Umbilical cord (tissue), 2 donors: ENCODE results near the gene MEX3B. TPM values are rescaled to one million over a fixed set of nuclear protein-coding genes. Genes with fewer than 3 reads are reported as not detected.
"Not testable (repeated sequence)": the region's sequence is repeated elsewhere in the genome, so short reads cannot be mapped to it uniquely, and the experiment has no call there.

Source experiments
- DNase-seq: peaks from one replicate; pipeline ENCODE4 v3.0.0-alpha.2; 2015; ENCODE audit warnings: low spot score
- total RNA-seq: library from RNA; depleted of rRNA; stranded (reverse); fragments of >200 nt; gene quantifications from one replicate; pipeline ENCODE4 v1.2.3, GENCODE V29; 2014; ENCODE audit warnings: low replicate concordance; ENCODE audit not compliant: insufficient read depth

The MEX3B gene
- total RNA-seq, 1 donor from 2014 or later: 16.4 TPM

DNA sequence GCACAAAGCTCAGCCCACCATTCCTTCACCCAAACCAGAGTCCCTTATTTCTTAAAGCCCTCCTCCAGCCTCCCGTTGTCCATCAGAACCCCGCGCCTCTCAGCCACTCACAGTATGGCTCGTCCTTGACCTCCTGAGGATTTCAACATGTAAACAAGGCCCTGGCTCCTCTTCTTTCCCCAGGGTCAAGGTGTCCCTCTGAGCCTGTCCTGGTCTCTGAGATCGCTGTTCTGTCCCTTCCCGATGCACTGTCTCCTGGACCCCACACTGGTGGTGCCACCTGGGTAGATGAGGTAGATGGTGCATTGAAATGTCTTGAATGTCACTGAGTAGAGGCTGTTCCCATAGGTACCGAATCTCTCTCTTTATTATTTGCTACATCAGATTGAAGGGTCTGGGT is 32.9 kb downstream of the MEX3B start:
- DNase-seq: no peak

DNA sequence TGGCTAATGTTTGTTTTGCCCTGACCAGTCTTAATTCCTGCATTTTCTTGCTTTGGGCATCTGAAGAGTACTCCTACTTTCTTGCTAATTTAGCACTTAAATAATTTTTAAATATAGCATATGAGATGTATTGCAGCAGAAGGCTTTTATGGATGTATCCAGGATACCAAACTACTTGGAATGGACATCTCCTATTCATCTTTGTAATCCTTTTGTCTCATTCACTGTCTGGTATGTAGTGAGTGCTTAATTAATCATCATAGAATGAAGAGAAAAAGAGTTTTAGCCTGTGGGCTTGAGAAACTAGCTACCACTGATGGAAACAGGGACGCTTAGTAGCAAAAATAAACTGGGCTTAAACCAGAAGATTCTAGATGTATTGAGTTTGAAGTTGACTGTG is 40.6 kb downstream of the MEX3B start:
- DNase-seq: no peak

DNA sequence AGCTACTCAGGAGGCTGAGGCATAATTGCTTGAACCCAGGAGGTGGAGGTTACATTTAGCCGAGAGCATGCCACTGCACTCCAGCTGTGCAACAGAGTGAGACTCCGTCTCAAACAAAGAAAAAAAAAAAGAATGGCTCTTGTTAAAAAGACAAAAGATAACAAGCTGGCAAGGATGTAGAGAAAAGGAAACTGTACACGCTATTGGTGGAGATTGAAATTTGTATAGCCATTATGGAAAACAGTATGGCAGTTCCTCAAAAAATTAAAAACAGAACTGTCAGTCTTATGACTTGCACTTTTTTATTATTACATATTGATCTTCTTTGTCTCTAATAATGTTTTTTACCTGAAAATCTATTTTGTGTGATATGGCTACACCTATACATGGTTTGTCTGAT is 41.9 kb downstream of the MEX3B start:
- DNase-seq: no peak

DNA sequence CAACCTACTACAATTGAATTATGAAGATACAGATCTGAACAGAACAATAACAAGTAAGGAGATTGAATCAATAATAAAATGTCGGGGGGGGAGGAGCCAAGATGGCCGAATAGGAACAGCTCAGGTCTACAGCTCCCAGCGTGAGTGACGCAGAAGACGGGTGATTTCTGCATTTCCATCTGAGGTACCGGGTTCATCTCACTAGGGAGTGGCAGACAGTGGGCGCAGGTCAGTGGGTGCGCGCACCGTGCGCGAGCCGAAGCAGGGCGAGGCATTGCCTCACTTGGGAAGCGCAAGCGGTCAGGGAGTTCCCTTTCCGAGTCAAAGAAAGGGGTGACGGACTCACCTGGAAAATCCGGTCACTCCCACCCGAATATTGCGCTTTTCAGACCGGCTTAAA is 50.7 kb downstream of the MEX3B start:
- not testable (repeated sequence) for DNase-seq

DNA sequence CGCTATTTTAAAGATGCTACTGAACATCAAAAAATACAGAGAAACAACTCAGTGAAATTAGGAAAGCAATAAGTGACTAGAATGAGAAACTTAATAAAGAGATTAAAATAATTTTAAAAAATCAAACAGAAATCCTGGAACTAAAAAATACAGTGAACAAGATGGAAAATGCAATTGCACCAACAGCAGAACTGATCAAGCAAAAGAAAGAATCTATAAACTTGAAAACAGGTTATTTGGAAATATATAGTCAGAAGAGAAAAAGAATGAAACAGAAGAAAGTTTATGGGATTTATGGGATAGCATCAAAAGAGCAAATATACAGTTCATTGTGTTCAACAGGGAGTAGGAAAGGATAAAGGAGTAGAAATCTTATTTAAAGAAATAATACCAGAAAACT is 53.3 kb downstream of the MEX3B start:
- no peak for DNase-seq

Other genes starting within 250 kb of the MEX3B start
- 12.5 TPM for gene EFL1, start 216.7 kb upstream of the MEX3B start, total RNA-seq
- gene SAXO2, start 216.8 kb upstream of the MEX3B start, total RNA-seq: 2.4 TPM